Esophagus squamous epithelium (tissue), 5 donors: ENCODE data around the gene MRPL16. TPM values are rescaled to one million over a fixed set of nuclear protein-coding genes. Genes with fewer than 3 reads are reported as not detected.
A peak's percentile ranks its signal among the peaks of the same experiment; 100 is the strongest.

Source experiments
- DNase-seq: peaks from one replicate; lab custom pipeline; 2025; lab: John Stamatoyannopoulos, UW
- H3K27ac ChIP-seq, 4 donors: fragments of 200-600 bp; sonication (generic); one replicate each; pipeline ENCODE4 v1.5.1; 2016 to 2019; ENCODE audit warnings: mild to moderate bottlenecking in 1 of 4
- H3K27me3 ChIP-seq, 4 donors: fragments of 200-600 bp; sonication (generic); 1 replicate in 3 of 4; 2 replicates in 1 of 4; pipeline versions ENCODE4 v1.5.1 to v1.6.0; 2017 to 2021; ENCODE audit warnings: antibody characterized with exemption in 1 of 4
- H3K36me3 ChIP-seq, 3 donors: fragments of 200-600 bp; sonication (generic); one replicate each; pipeline ENCODE4 v1.5.1; 2016 to 2019
- H3K4me1 ChIP-seq, 3 donors: fragments of 200-600 bp; sonication (generic); one replicate each; pipeline ENCODE4 v1.5.1; 2017 to 2019
- H3K4me3 ChIP-seq, 4 donors: fragments of 200-600 bp; sonication (generic); 1 replicate in 3 of 4; 2 replicates in 1 of 4; pipeline ENCODE4 v1.5.1; 2016 to 2019; ENCODE audit warnings: mild to moderate bottlenecking in 2 of 4, moderate library complexity in 1 of 4
- H3K9me3 ChIP-seq, 3 donors: fragments of 200-600 bp; sonication (generic); one replicate each; pipeline ENCODE4 v1.5.1; 2016 to 2019
- CTCF ChIP-seq, 6 experiments: fragments of 450-650 bp in 4 of 6; fragments of 200-600 bp in 2 of 6; sonication (generic) in 2 of 6; IDR thresholded peaks; one replicate each; pipeline ENCODE4 v1.5.1; 2016 to 2019; ENCODE audit warnings: antibody characterized with exemption in 6 of 6, mild to moderate bottlenecking in 4 of 6, moderate library complexity in 4 of 6
- POLR2A ChIP-seq, 4 donors: fragments of 450-650 bp; IDR thresholded peaks; one replicate each; pipeline ENCODE4 v1.6.1; 2017; ENCODE audit warnings: antibody characterized with exemption in 4 of 4, mild to moderate bottlenecking in 4 of 4, moderate library complexity in 3 of 4
- WGBS, 2 donors: methylation state at CpG; one replicate each; pipeline ENCODE4 v1.1.5; 2018; 5-methylcytosine and 5-hydroxymethylcytosine counted together
- intact Hi-C: fragments of 100-400 bp; cut with DNase I; formaldehyde crosslinking; loops from one replicate; pipeline ENCODE4 v1.15.0; 2022
- total RNA-seq, 4 donors: library from RNA; depleted of rRNA; stranded (reverse); fragments of >200 nt; gene quantifications; one replicate each; pipeline ENCODE4 v1.1.0, GENCODE V29; 2016
- donor health status: DM: yes; HTN: yes; CAD: no.

The MRPL16 gene
- total RNA-seq, 4 donors from 2014 or later: 31.4 to 41.6 (median 40.3) TPM

GRCh38 chr11:59841514-59841913 lies 30.9 kb upstream of the MRPL16 start:
- Histone ChIP-seq H3K9me3 (no peaks in the 10 kb centered on the region), H3K27ac (no peak overlapping the region), H3K4me1 (no peaks in the 10 kb centered on the region), H3K4me3 (no peak overlapping the region), H3K27me3 (no peaks in the 10 kb centered on the region), H3K36me3 (no peaks in the 10 kb centered on the region)
- DNase-seq: no peak
- TF ChIP-seq POLR2A (IDR thresholded peaks at IDR 0.05): no peak
- TF ChIP-seq CTCF (IDR thresholded peaks at IDR 0.05): no peak
- intact Hi-C loops: no loop called here
- WGBS, 2 donors: 74 to 85% methylated on average over 2 of the region's 2 CpGs

GRCh38 chr11:59839615-59840014 lies 29.0 kb upstream of the MRPL16 start:
- Histone ChIP-seq H3K4me1 (no peaks in the 10 kb centered on the region), H3K27me3 (no peaks in the 10 kb centered on the region), H3K27ac (no peak overlapping the region), H3K9me3 (no peaks in the 10 kb centered on the region), H3K36me3 (no peaks in the 10 kb centered on the region), H3K4me3 (no peak overlapping the region)
- intact Hi-C loops: no loop called here
- no peak for DNase-seq
- TF ChIP-seq CTCF (IDR thresholded peaks at IDR 0.05) (no peak), POLR2A (IDR thresholded peaks at IDR 0.05) (no peak)

GRCh38 chr11:59833602-59834001 lies 23.0 kb upstream of the MRPL16 start:
- Histone ChIP-seq H3K9me3 (no peaks in the 10 kb centered on the region), H3K27me3 (no peaks in the 10 kb centered on the region), H3K27ac (no peak overlapping the region), H3K4me3 (no peak overlapping the region), H3K36me3 (no peaks in the 10 kb centered on the region), H3K4me1 (no peaks in the 10 kb centered on the region)
- TF ChIP-seq POLR2A (IDR thresholded peaks at IDR 0.05) (no peak), CTCF (IDR thresholded peaks at IDR 0.05) (no peak)
- intact Hi-C loops: no loop called here
- 72 to 78% methylated on average over 2 of the region's 2 CpGs for whole genome bisulfite sequencing, 2 donors
- DNase-seq: no peak

- Histone ChIP-seq H3K4me1 (no peaks in the 10 kb centered on the region), H3K36me3 (no peaks in the 10 kb centered on the region), H3K4me3 (no peak overlapping the region), H3K9me3 (no peaks in the 10 kb centered on the region), H3K27me3 (no peaks in the 10 kb centered on the region), H3K27ac (no peak overlapping the region)
- DNase-seq: no peak
- TF ChIP-seq POLR2A (IDR thresholded peaks at IDR 0.05) (no peak), CTCF (IDR thresholded peaks at IDR 0.05) (no peak)
- intact Hi-C loops: no loop called here
- WGBS, 2 donors: 67 to 70% methylated on average over 3 of the region's 3 CpGs
Observed at GRCh38 chr11:59829358-59829757, 18.8 kb upstream of the MRPL16 start.

DNA sequence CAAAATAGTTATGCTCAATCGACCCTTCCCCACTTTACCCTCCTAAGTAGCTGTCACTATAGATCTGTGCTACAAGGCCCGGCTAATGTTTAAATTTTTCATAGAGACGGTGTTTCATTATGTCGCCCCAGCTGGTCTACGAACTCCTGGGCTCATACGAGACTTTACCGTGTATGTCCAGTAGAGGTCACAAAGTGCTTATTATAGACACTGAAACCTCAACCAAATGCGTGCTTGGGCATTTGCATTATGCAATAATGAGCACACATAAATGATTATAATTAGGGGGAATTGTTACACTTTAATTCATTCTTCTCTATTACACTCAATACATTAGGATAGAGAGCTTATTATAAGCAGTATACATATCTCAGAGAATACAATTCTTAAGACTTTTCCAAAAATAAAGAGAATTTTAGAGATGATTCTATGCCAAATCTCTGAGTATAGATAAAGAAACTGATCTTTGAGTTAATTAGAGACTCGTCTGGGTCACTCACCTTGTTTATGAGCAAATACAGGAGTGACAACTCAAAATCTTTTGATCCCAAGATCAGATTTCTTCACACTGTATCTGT lies 12.5 kb upstream of the MRPL16 start:
- H3K27ac ChIP-seq: no peak overlapping the region
- DNase-seq: no peak
- no peaks in the 10 kb centered on the region for H3K36me3 ChIP-seq
- WGBS, 2 donors: 10 to 17% methylated on average over 9 of the region's 9 CpGs
- H3K4me3 ChIP-seq: no peak overlapping the region
- H3K27me3 ChIP-seq: no peaks in the 10 kb centered on the region
- no peaks in the 10 kb centered on the region for H3K9me3 ChIP-seq
- intact Hi-C loops: no loop called here
- H3K4me1 ChIP-seq: no peaks in the 10 kb centered on the region
- TF ChIP-seq POLR2A (IDR thresholded peaks at IDR 0.05): no peak
- peak; percentile 28 to 68 (median 46) for TF ChIP-seq CTCF (IDR thresholded peaks at IDR 0.05)
